IPS-NIHi7 (cell line): ENCODE results near the gene SRGAP2B.
"Not testable (repeated sequence)": the region's sequence is repeated elsewhere in the genome, so short reads cannot be mapped to it uniquely, and the experiment has no call there.

Experiments
- DNase-seq: peaks from one replicate; pipeline ENCODE4 v3.0.0; 2012; ENCODE audit warnings: mixed read lengths; ENCODE audit errors: extremely low spot score

SRGAP2B gene

DNA sequence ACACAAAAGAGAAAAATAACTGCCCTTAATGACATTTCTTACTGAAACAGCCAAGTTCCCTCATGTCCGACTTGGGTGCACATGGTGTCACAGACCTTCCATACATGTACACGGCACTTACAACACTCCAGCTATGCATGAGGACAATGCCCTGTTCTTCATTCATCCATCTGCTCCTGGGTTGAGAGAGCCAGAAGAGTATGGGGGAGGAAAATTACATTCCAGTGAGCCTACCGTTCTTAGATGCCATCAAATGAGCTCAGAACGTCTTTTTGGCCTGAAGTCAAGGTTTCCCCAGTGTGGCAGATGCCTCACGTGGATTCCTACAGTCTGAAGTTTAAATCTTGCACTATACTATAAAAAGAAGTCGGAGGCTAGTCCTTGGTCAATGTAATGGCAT, 194.3 kb downstream of the SRGAP2B start:
- not testable (repeated sequence) for DNase-seq

DNA sequence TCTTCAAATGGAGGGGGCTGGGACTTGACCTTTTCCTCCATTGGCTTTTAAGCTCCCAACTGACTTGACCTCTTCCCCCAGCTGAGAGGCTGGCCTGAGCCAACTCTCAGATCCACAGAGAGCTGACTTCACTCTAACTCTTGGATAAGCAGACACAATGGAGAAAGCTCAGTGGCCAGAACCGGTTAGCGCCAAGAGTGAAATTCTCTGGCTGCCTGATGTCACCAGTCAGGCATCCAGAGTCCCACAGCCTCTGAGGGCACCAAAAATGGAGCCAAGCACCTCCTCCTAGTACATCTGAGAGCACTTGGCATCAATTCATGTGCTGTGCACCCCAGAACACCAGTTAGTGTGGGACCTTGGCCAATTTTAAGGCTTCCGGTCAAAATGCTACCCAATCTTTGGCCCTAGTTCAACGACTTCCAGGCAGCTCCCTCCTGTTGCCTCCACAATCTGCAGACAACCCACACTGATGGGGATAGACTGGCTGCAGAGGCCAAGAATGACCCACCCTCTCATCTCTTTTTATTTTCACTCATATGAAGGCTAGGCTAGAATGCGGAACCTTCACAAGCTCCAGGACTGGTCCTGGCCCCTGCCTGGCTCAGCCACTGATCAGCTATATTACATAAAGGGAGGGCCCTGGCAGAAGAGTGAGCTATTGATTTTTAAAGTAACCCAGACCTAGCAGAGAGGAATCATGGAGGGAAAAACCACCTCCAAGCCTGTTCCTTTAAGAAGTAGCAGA, 200.5 kb downstream of the SRGAP2B start:
- not testable (repeated sequence) for DNase-seq

DNA sequence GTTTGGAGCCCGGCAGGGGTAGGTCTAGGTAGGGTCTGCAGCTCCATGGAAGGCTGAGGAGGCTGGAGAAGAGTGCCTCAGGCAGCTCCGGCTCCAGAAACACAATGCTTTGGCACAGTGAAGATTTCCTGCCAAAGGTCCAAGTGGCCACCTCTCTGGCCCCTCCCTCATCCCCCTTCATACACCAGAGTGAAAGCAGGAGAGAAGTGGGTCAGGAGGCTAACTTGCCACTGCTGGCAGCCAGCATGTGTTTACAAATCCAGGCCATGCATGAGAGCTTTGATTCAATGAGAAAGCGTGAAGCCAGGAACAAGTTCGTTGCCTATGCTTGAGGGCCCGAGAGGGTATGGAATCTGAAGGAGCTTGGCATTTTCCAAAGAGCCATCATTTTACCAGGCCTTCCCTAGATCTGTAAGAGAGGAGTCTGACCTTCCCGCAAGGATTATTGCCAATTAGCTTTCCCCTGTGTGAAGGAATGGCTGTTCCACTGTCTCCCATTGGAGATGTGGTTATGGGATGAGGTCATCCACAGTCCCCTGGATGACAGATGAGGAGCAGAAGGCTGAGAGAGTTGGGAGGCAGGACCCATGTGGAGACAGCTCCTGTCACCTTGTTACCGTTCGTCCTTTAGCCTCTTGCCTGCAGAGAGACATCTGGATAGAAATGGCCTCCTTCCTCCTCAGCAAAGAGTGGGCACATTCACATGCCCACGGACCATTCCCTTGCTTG, 201.3 kb downstream of the SRGAP2B start:
- DNase-seq: not testable (repeated sequence)

DNA sequence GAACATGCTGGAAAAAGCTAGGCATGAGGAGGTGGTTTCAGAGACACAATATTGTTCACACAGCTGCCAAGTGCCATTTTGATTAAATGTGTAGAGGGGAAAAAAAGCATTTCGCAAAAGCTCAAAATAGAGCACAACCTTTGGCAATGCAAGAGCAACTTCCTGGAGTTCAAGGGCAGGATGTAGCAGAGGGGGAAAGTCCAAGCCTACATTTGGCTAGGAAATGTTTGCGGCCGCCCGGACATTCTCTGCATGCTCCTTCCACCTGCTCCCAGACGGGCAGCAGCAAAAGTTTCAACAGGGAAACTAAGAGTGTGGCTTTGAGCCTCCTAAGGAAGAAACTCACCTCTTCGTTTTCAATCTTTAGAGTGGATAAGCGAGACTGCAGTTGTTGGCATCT, 202.1 kb downstream of the SRGAP2B start:
- DNase-seq: not testable (repeated sequence)

DNA sequence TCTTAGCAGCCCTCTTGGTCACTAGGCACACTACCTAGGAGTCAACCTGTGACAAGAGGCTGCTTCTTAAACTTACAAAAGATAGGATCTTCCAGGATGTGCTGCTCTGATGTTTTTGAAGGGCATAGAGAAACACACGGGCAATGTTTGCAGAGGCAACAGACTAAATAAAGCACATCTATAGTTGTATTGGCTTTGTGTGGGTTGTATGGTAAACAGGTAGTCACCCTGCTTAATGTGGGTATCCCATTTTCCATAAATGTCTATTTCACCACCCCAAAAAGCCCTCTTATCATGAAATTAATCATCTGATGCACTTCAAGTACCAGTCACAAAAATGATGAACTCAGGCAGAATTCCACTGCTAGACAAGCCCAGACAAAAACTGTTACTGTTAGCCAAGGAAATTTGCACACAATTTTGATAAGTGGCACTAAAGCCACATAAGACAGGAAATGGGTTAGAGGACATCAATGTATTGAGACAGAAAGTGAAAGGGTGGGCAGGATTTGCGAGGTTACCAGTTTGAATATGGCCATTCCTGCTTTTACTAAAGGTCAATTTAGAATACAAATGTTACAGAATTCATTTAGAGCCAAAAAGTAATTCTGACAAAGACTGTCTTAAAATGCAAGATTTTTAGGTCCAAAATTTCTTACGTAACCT, 205.5 kb downstream of the SRGAP2B start:
- not testable (repeated sequence) for DNase-seq

DNA sequence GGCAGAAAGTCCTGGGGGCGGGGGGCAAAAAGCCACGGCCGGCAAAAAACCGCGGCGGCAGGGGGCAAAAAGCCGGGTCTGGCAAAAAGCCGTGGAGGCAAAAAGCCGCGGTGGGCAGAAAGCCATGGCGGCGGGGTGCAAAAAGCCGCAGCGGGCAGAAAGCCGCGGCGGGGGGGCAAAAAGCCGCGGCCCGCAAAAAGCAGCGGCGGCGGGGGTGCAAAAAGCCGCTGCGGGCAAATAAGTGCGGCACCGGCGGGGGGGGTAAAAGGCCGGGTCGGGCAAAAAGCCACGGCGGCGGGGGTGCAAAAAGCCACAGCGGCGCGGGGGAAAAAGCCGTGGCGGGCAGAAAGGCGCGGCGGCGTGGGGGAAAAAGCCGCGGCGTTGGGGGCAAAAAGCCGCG, 212.1 kb downstream of the SRGAP2B start:
- DNase-seq: not testable (repeated sequence)

DNA sequence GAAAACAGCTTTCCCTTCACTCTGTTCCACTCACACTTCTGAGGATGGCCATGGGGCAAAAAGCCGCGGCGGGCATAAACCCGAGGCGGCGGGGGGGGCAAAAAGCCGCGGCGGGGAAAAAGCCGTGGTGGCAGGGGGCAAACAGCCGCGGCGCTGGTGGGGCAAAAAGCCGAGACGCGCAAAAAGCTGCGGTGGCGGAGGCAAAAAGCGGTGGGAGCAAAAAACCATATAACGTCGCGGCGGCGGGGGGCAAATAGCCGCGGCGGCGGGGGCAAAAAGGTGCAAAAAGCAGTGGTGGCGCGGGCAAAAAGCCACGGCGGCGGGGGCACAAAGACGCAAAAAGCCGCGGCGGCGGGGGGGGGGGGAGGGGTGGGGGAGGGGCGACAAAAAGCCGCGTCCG, 212.8 kb downstream of the SRGAP2B start:
- not testable (repeated sequence) for DNase-seq

DNA sequence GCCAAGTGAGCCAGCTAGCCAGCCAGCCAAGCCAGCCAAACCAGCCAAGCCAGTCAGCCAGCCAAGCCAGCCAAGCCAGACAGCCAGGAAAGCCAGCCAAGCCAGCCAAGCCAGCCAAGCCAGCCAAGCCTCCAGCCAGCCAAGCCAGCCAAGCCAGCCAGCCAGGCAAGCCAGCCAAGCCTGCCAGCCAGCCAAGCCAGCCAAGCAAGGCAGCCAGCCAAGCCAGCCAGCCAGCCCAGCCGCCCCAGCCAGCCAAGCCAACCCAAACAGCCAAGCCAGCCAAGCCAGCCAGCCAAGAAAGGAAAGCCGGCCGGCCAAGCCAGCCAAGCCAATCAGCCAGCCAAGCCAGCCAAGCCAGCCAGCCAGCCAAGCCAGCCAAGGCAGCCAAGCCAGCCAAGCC, 236.5 kb downstream of the SRGAP2B start:
- DNase-seq: not testable (repeated sequence)
